ENCODE results near the gene DCLK1.

DNA sequence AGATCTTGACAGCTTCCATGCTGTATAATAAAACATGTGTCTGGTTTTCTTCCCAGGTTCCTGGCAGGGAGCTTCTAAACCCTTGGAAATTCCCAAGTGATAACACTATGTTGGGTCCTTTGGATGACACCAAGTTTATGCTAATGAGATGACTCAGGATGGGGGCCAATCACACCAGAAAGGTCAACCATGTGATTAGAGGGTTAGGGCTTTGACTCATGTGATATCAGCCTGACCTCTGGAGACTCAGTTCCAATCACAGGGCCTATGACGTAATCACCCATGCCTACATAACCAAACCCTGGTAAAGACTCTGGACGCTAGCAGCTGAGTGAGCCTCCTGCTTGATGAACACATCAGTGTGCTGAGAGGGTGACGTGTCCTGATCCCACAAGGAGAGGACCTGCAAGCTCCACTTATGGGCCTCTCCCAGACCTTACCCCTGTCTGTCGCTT is 203.6 kb downstream of the DCLK1 start:
- TF ChIP-seq POLR2A (IDR thresholded peaks at IDR 0.05; ENCODE audit: low read length) (no peak), GATA1 (IDR thresholded peaks at IDR 0.05; ENCODE audit: low read depth, low read length) (no peak)

All from erythroblast (primary cell).